Vagina (tissue), 2 donors: Measurements from ENCODE around the gene POLD1. TPM values are rescaled to one million over a fixed set of nuclear protein-coding genes. Genes with fewer than 3 reads are reported as not detected.

Experiments
- DNase-seq, 2 donors: peaks; one replicate each; pipeline ENCODE4 v3.0.0-alpha.2; 2017; ENCODE audit errors: extremely low spot score in 2 of 2
- H3K27ac ChIP-seq: fragments of 200-600 bp; sonication (generic); one replicate; pipeline ENCODE4 v1.5.1; 2019
- H3K27me3 ChIP-seq: fragments of 200-600 bp; sonication (generic); one replicate; pipeline ENCODE4 v1.5.1; 2019
- H3K36me3 ChIP-seq, 2 donors: fragments of 200-600 bp; sonication (generic); one replicate each; pipeline ENCODE4 v1.5.1; 2017 to 2019
- H3K4me1 ChIP-seq: fragments of 200-600 bp; sonication (generic); one replicate; pipeline ENCODE4 v1.5.1; 2019
- H3K4me3 ChIP-seq, 2 donors: fragments of 200-600 bp; sonication (generic); 1 replicate in 1 of 2; 2 replicates in 1 of 2; pipeline ENCODE4 v1.5.1; 2016 to 2019
- H3K9me3 ChIP-seq: fragments of 200-600 bp; sonication (generic); one replicate; pipeline ENCODE4 v1.5.1; 2019
- POLR2A ChIP-seq, 2 donors: fragments of 450-650 bp; IDR thresholded peaks; one replicate each; pipeline ENCODE4 v1.6.1; 2017; ENCODE audit warnings: antibody characterized with exemption in 2 of 2, mild to moderate bottlenecking in 2 of 2, moderate library complexity in 2 of 2
- POLR2AphosphoS5 ChIP-seq, 2 donors: sonication (generic); formaldehyde crosslinking; IDR thresholded peaks; one replicate each; pipeline ENCODE4 v1.9.0; 2017; ENCODE audit warnings: antibody characterized with exemption in 2 of 2, mild to moderate bottlenecking in 2 of 2, low read depth in 1 of 2; ENCODE audit not compliant: insufficient read depth in 1 of 2
- intact Hi-C: fragments of 100-400 bp; cut with DNase I; formaldehyde crosslinking; loops from one replicate; pipeline ENCODE4 v1.15.1; 2023
- total RNA-seq: library from RNA; depleted of rRNA; stranded (reverse); fragments of >200 nt; gene quantifications from one replicate; pipeline ENCODE4 v1.2.3, GENCODE V29; 2016
- TF ChIP-seq, protein P1 (sequence below), 3 experiments: fragments of 450-650 bp in 2 of 3; fragments of 200-600 bp in 1 of 3; sonication (generic) in 1 of 3; IDR thresholded peaks; one replicate each; pipeline ENCODE4 v1.5.1; 2017 to 2019; ENCODE audit warnings: antibody characterized with exemption in 3 of 3, mild to moderate bottlenecking in 2 of 3, moderate library complexity in 2 of 3

Gene POLD1
- total RNA-seq, 1 donor from 2014 or later = 16.7 TPM

DNA sequence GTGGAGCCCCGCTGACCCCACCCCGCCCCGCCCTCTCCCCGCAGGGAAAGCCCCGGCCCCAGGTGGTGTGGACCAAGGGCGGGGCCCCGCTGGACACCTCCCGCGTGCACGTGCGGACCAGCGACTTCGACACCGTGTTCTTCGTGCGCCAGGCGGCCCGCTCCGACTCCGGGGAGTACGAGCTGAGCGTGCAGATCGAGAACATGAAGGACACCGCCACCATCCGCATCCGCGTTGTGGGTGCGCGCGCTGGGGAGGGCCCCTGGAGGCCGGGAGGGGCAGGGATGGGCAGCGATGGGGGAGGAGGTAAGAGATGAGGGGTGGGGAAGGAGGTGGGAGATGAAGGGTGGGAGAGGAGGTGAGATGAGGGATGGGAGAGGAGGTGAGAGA, 74.9 kb downstream of the POLD1 start:
- H3K27me3 ChIP-seq = no peaks in the 10 kb centered on the region
- TF ChIP-seq POLR2AphosphoS5 (IDR thresholded peaks at IDR 0.05; ENCODE audit: insufficient read depth in 1 of 2, low read depth in 1 of 2) (no peak), POLR2A (IDR thresholded peaks at IDR 0.05) (no peak)
- intact Hi-C loops = no loop called here

DNA sequence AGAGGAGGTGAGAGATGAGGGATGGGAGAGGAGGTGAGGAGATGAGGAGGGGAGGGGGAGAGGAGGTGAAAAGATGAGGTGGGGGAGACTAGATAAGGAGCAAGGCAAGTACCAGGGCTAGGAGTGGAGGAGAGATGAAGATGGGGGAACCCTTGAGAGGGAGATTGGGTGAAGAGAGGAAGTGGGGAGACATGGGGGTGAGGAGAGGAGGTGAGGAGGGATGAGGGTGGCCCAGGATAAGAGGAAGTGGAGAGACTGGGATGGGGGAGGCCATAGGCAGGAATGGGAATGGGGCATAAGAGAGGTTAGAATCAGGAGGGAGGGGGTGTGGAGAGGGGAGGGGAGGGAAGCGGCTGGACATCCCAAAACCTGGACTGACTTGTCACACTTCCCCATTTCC, 75.5 kb downstream of the POLD1 start:
- Histone ChIP-seq H3K27me3 (no peaks in the 10 kb centered on the region), H3K27ac (no peak overlapping the region), H3K9me3 (no peaks in the 10 kb centered on the region), H3K36me3 (no peaks in the 10 kb centered on the region), H3K4me3 (no peak overlapping the region), H3K4me1 (no peaks in the 10 kb centered on the region)
- DNase-seq = no peak
- intact Hi-C loops = no loop called here
- TF ChIP-seq POLR2A (IDR thresholded peaks at IDR 0.05) (no peak), POLR2AphosphoS5 (IDR thresholded peaks at IDR 0.05; ENCODE audit: insufficient read depth in 1 of 2, low read depth in 1 of 2) (no peak)
- TF ChIP-seq, protein P1, sequence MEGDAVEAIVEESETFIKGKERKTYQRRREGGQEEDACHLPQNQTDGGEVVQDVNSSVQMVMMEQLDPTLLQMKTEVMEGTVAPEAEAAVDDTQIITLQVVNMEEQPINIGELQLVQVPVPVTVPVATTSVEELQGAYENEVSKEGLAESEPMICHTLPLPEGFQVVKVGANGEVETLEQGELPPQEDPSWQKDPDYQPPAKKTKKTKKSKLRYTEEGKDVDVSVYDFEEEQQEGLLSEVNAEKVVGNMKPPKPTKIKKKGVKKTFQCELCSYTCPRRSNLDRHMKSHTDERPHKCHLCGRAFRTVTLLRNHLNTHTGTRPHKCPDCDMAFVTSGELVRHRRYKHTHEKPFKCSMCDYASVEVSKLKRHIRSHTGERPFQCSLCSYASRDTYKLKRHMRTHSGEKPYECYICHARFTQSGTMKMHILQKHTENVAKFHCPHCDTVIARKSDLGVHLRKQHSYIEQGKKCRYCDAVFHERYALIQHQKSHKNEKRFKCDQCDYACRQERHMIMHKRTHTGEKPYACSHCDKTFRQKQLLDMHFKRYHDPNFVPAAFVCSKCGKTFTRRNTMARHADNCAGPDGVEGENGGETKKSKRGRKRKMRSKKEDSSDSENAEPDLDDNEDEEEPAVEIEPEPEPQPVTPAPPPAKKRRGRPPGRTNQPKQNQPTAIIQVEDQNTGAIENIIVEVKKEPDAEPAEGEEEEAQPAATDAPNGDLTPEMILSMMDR (IDR thresholded peaks at IDR 0.05) = no peak

More for the DNA sequence above, 74.9 kb downstream of the POLD1 start:
- no peak overlapping the region for H3K4me3 ChIP-seq
- H3K27ac ChIP-seq = no peak overlapping the region
- no peaks in the 10 kb centered on the region for H3K4me1 ChIP-seq
- H3K9me3 ChIP-seq = no peaks in the 10 kb centered on the region
- no peaks in the 10 kb centered on the region for H3K36me3 ChIP-seq
- no peak for DNase-seq

DNA sequence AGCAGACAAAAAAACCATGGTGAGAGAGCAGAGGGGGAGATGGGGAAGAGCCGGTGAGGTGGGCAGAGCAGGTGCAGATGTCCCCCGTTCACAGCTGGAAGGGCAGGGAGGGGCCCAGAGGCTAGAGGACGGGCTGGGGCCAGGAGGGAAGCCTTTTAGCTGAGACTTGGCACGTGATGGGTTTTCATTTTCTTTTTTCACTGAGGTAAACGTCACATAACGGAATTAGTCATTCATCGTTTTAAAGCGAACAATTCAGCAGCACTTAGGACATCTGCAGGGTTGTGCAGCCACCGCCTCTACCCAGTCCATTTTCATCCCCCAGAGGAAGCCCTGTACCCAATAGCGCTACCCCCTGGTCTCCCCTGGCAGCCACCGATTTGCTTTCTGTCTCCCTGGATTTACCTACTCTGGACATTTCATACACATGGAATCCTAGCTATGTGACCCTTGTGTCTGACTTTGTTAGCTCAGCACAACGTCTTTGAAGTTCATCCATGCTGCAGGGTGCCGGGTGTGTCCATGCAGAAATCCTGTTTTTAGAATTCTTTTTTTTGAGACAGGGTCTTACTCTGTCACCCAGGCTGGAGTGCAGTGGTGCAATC, 76.1 kb downstream of the POLD1 start:
- Histone ChIP-seq H3K9me3 (no peaks in the 10 kb centered on the region), H3K4me1 (no peaks in the 10 kb centered on the region), H3K36me3 (no peaks in the 10 kb centered on the region), H3K27ac (no peak overlapping the region), H3K27me3 (no peaks in the 10 kb centered on the region), H3K4me3 (no peak overlapping the region)
- intact Hi-C loops = no loop called here
- TF ChIP-seq POLR2A (IDR thresholded peaks at IDR 0.05) = no peak
- TF ChIP-seq POLR2AphosphoS5 (IDR thresholded peaks at IDR 0.05; ENCODE audit: insufficient read depth in 1 of 2, low read depth in 1 of 2) = no peak
- TF ChIP-seq, protein P1 (IDR thresholded peaks at IDR 0.05) = no peak
- no peak for DNase-seq

DNA sequence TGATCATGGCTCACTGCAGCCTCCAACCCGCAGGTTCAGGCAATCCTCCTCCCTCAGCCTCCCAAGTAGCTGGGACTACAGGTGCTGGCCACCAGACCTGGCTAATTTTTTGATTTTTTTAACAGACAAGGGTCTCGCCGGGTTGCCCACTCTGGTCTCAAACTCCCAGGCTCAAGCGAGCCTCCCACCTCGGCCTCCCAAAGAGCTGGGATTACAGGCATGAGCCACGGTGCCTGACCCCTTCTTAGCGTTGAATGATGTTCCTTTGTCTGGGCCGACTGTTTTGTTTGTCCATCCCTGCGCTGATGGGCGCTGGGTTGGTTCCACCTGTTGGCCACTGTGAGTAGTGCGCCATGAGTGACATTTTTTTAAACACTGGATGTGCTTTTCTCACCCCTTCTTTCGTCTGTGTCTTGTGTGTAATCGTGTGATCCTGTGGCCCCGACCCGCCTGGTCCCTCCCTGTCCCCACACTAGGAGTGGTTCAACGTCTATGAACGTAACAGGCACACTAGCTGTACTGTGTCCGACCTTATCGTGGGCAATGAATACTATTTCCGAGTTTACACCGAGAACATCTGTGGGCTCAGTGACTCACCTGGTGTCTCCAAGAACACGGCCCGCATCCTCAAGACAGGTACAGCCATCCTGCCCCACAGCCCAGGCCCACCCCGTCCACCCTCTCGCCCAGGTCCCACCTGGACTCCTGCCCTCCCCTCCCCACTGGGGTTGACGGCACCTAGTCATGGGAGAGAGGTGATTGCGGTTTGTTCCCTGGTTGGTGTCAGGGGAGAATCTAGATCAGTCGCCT, 77.1 kb downstream of the POLD1 start:
- TF ChIP-seq, protein P1 (IDR thresholded peaks at IDR 0.05) = peak in 2 of 3 experiments; percentile 55 to 62
- no peak for TF ChIP-seq POLR2AphosphoS5 (IDR thresholded peaks at IDR 0.05; ENCODE audit: insufficient read depth in 1 of 2, low read depth in 1 of 2)
- Histone ChIP-seq H3K27me3 (no peaks in the 10 kb centered on the region), H3K9me3 (no peaks in the 10 kb centered on the region), H3K27ac (no peak overlapping the region), H3K36me3 (no peaks in the 10 kb centered on the region), H3K4me1 (no peaks in the 10 kb centered on the region), H3K4me3 (no peak overlapping the region)
- DNase-seq = no peak
- intact Hi-C loops = no loop called here

DNA sequence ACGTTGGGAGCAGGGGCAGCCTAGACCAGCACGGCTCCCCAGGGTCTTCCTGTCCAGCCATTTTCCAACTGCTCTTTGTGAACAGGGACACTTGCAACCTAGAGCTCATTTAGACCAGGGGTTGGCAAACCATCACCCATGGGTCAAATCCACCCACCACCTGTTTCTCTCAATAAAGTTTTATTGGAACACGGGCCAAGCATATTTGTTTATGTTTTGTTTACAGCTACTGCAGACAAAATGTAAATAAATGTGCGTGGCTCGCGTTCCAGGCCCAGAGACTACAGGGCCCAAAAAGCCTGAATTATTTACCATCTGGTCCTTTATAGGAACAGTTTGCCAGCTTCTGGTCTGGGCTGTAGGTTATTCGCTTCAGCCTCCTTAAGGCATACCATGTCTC, 78.8 kb downstream of the POLD1 start:
- intact Hi-C loops = no loop called here
- H3K27me3 ChIP-seq = no peaks in the 10 kb centered on the region
- no peak for TF ChIP-seq POLR2A (IDR thresholded peaks at IDR 0.05)
- TF ChIP-seq, protein P1 (IDR thresholded peaks at IDR 0.05) = no peak
- TF ChIP-seq POLR2AphosphoS5 (IDR thresholded peaks at IDR 0.05; ENCODE audit: insufficient read depth in 1 of 2, low read depth in 1 of 2) = no peak

More for the DNA sequence above, 78.8 kb downstream of the POLD1 start:
- Histone ChIP-seq H3K36me3 (no peaks in the 10 kb centered on the region), H3K4me1 (no peaks in the 10 kb centered on the region), H3K9me3 (no peaks in the 10 kb centered on the region), H3K4me3 (no peak overlapping the region), H3K27ac (no peak overlapping the region)
- DNase-seq = no peak
